Measurements from ENCODE around the gene SLC25A21. TPM values are rescaled to one million over a fixed set of nuclear protein-coding genes. Genes with fewer than 3 reads are reported as not detected.

Gene SLC25A21
- total RNA-seq, 4 donors from 2014 or later: 0.39 to 3.3 (median 1.2) TPM

GRCh38 chr14:36847366-36847765 is 325.0 kb downstream of the SLC25A21 start:
- intact Hi-C loops (cut with DNase I): no loop called here
- Histone ChIP-seq H3K27ac (replicated peaks in 1 of 4) (no peak overlapping the region), H3K4me3 (no peak overlapping the region), H3K4me1 (no peaks in the 10 kb centered on the region), H3K36me3 (no peaks in the 10 kb centered on the region), H3K27me3 (no peaks in the 10 kb centered on the region), H3K9me3 (no peaks in the 10 kb centered on the region)
- WGBS: 91% methylated on average over 3 of the region's 3 CpGs
- no peak for TF ChIP-seq CTCF (IDR thresholded peaks at IDR 0.05)
- TF ChIP-seq POLR2AphosphoS5 (IDR thresholded peaks at IDR 0.05): no peak
- no peak for TF ChIP-seq POLR2A (IDR thresholded peaks at IDR 0.05; ENCODE audit: low read depth)
- no peak for TF ChIP-seq EP300 (IDR thresholded peaks at IDR 0.05)
- DNase-seq (ENCODE audit: extremely low spot score): no peak

- WGBS: 61% methylated on average over 5 of the region's 5 CpGs
- DNase-seq (ENCODE audit: extremely low spot score): no peak
- intact Hi-C loops (cut with DNase I): no loop called here
- Histone ChIP-seq H3K4me3 (no peak overlapping the region), H3K27ac (replicated peaks in 1 of 4) (no peak overlapping the region), H3K36me3 (no peaks in the 10 kb centered on the region), H3K9me3 (no peaks in the 10 kb centered on the region), H3K27me3 (no peaks in the 10 kb centered on the region), H3K4me1 (no peaks in the 10 kb centered on the region)
- TF ChIP-seq POLR2AphosphoS5 (IDR thresholded peaks at IDR 0.05) (no peak), EP300 (IDR thresholded peaks at IDR 0.05) (no peak), CTCF (IDR thresholded peaks at IDR 0.05) (no peak), POLR2A (IDR thresholded peaks at IDR 0.05; ENCODE audit: low read depth) (no peak)
These were observed 326.9 kb downstream of the SLC25A21 start for GRCh38 chr14:36845356-36846012.

- intact Hi-C loops (cut with DNase I): no loop called here
- H3K4me3 ChIP-seq: no peak overlapping the region
- H3K9me3 ChIP-seq: no peaks in the 10 kb centered on the region
- WGBS: 33% methylated on average over 6 of the region's 6 CpGs
- no peaks in the 10 kb centered on the region for H3K4me1 ChIP-seq
- TF ChIP-seq POLR2AphosphoS5 (IDR thresholded peaks at IDR 0.05) (no peak), CTCF (IDR thresholded peaks at IDR 0.05) (no peak), EP300 (IDR thresholded peaks at IDR 0.05) (no peak), POLR2A (IDR thresholded peaks at IDR 0.05; ENCODE audit: low read depth) (no peak)
- H3K27ac ChIP-seq (replicated peaks in 1 of 4): no peak overlapping the region
- H3K36me3 ChIP-seq: no peaks in the 10 kb centered on the region
- DNase-seq (ENCODE audit: extremely low spot score): no peak
- no peaks in the 10 kb centered on the region for H3K27me3 ChIP-seq
These were observed 327.8 kb downstream of the SLC25A21 start for GRCh38 chr14:36844443-36845195.

GRCh38 chr14:36843410-36843809 is 329.0 kb downstream of the SLC25A21 start:
- H3K36me3 ChIP-seq: no peaks in the 10 kb centered on the region
- no peak for DNase-seq (ENCODE audit: extremely low spot score)
- intact Hi-C loops (cut with DNase I): no loop called here
- H3K4me1 ChIP-seq: no peaks in the 10 kb centered on the region
- no peak overlapping the region for H3K4me3 ChIP-seq
- no peaks in the 10 kb centered on the region for H3K27me3 ChIP-seq
- no peak overlapping the region for H3K27ac ChIP-seq (replicated peaks in 1 of 4)
- WGBS: 81% methylated on average over 1 of the region's 1 CpG
- TF ChIP-seq POLR2AphosphoS5 (IDR thresholded peaks at IDR 0.05) (no peak), CTCF (IDR thresholded peaks at IDR 0.05) (no peak), EP300 (IDR thresholded peaks at IDR 0.05) (no peak), POLR2A (IDR thresholded peaks at IDR 0.05; ENCODE audit: low read depth) (no peak)
- no peaks in the 10 kb centered on the region for H3K9me3 ChIP-seq
